GF-D8 (cell line): ENCODE results near the gene ZNF609.
"Not testable (repeated sequence)": the region's sequence is repeated elsewhere in the genome, so short reads cannot be mapped to it uniquely, and the experiment has no call there.

Experiments used
- DNase-seq: peaks from one replicate; lab custom pipeline; 2025; lab: John Stamatoyannopoulos, UW

The ZNF609 gene

GRCh38 chr15:64459066-64459781 lies 1.2 kb upstream of the ZNF609 start:
- no peak for DNase-seq

- DNase-seq: peak; percentile 61
Observed at GRCh38 chr15:64460724-64461720, 644 bp downstream of the ZNF609 start.

GRCh38 chr15:64461721-64462162 lies 1.4 kb downstream of the ZNF609 start:
- DNase-seq: no peak

GRCh38 chr15:64462492-64462891 lies 2.1 kb downstream of the ZNF609 start:
- DNase-seq: no peak

- no peak for DNase-seq
Observed at GRCh38 chr15:64464276-64465005, 4.1 kb downstream of the ZNF609 start.

GRCh38 chr15:64466408-64467141 lies 6.2 kb downstream of the ZNF609 start:
- DNase-seq: no peak

- no peak for DNase-seq
Observed at GRCh38 chr15:64472161-64472560, 11.8 kb downstream of the ZNF609 start.

- no peak for DNase-seq
Observed at GRCh38 chr15:64474846-64475245, 14.5 kb downstream of the ZNF609 start.

- no peak for DNase-seq
Observed at GRCh38 chr15:64476550-64476949, 16.2 kb downstream of the ZNF609 start.

GRCh38 chr15:64478863-64479262 lies 18.5 kb downstream of the ZNF609 start:
- no peak for DNase-seq

- DNase-seq: no peak
Observed at GRCh38 chr15:64480891-64481290, 20.5 kb downstream of the ZNF609 start.

GRCh38 chr15:64483749-64484148 lies 23.4 kb downstream of the ZNF609 start:
- DNase-seq: no peak

- no peak for DNase-seq
Observed at GRCh38 chr15:64485796-64486195, 25.4 kb downstream of the ZNF609 start.

GRCh38 chr15:64490598-64491259 lies 30.4 kb downstream of the ZNF609 start:
- no peak for DNase-seq

- no peak for DNase-seq
Observed at GRCh38 chr15:64493641-64494040, 33.3 kb downstream of the ZNF609 start.

- DNase-seq: not testable (repeated sequence)
Observed at GRCh38 chr15:64495968-64496367, 35.6 kb downstream of the ZNF609 start.

GRCh38 chr15:64500695-64501395 lies 40.5 kb downstream of the ZNF609 start:
- no peak for DNase-seq

GRCh38 chr15:64501396-64501715 lies 41.0 kb downstream of the ZNF609 start:
- DNase-seq: no peak

- DNase-seq: no peak
Observed at GRCh38 chr15:64502151-64502550, 41.8 kb downstream of the ZNF609 start.

GRCh38 chr15:64502551-64502950 lies 42.2 kb downstream of the ZNF609 start:
- peak; percentile 37 for DNase-seq

GRCh38 chr15:64503197-64503596 lies 42.8 kb downstream of the ZNF609 start:
- DNase-seq: no peak
